Measurements from ENCODE around the gene CNOT10.
"Not testable (repeated sequence)": the region's sequence is repeated elsewhere in the genome, so short reads cannot be mapped to it uniquely, and the experiment has no call there.

The CNOT10 gene

DNA sequence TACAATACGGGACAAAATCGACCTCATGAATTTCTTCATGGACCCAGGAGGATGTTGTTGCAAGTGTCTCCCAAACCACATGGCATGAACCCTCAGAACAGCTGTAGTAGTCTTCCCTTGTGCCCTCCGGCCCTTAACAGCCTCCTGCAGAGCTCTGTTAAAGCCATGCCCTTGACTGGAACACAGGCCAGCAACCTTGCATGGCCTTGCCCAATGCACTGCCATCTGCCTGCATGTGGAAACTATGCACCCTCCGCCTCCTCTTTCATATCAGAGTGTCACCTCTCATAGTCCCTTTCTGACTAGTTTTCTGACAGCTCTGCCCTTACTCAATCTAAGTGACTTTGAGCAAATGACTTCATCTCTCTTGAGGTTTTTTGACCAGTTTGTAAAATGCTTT lies 93.4 kb downstream of the CNOT10 start:
- DNase-seq = no peak

DNA sequence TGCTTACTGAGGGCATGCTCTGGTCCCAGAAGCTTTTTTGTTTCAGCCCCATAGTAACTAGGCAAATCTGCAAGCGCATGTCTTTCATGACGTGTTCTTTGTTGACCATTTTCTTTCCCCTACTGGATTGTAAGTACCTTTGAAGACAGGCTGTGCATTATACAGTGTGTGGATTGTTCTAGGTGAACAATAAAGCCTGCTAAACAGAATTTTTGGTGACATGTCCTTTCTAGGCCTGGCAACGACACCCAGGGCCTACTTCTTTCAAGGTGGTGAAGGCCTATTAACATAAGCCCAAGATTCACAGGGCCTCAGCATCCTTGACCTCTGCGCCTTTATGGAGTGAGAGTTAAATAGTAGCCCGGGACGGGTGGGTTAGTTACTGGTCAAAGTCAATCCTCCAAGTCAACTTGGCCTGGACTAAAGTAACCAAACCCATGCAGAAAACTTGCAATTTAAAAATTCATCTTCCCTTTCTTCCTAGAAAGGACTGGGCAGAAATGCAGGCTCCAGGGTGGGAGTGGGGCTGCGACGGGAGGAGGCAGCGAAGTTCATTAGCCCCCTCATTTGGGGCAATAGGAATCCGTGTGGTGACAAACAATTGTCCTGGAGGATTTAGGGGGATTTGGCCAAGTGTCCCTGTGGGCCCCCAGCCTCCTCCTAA lies 95.2 kb downstream of the CNOT10 start:
- DNase-seq = no peak

DNA sequence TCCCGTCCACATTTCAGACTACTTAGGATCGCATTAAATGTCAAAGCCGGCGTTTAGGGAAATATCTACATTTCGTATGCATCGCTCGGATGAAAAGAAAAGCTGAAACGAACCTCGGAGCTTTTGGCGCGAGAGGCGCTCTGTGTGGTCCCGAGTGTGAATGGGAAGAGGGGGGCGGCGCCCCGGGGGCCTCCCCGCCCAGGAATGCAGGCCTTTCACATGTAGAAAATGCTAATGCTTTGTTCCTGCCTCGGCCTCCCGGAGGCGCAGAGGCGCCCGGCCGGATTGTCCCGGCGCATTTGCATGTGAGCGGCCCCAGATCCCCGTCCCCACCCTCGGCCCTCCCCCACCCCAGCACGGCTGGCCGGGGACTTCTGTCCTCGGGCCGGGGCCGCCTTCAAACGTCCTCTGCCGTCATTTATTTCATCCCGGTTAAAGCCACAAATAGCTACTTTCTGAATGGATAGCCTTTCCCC lies 95.8 kb downstream of the CNOT10 start:
- no peak for DNase-seq

DNA sequence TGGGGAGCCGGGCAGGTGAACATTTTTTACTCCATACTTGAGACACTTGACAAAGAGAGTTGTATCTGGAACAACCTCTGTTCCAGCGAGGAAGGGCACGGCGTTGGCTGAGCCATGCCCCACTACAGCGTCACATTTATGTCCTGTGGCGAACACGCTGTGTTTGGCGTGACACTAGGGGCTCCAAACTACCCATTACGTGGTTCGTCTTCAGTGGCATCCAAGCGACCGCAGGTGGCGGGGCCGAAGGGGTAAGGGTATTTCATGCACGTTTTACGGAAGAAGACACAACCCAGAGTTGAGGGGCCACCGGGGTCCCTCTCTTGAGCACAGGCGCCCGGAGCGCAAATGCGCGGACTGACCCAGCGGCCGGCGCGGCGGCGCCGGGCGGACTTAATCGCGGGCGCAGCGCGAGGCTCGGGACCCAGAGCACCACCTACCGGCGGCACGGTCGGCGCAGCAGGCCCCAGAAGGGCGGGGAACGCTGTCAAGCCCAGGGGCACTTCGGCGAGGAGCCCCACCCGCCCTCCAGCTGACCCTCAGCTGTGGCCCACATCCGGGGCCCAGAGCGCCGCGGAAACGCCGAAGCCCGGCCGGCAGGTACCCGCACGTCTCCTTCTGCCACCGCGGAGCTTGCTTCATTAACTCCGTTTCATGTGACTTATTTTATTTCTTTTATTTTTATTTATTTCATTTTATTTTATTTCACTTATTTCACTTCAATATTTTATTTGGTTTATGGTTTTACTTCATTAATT lies 96.4 kb downstream of the CNOT10 start:
- peak; percentile 13 for DNase-seq

DNA sequence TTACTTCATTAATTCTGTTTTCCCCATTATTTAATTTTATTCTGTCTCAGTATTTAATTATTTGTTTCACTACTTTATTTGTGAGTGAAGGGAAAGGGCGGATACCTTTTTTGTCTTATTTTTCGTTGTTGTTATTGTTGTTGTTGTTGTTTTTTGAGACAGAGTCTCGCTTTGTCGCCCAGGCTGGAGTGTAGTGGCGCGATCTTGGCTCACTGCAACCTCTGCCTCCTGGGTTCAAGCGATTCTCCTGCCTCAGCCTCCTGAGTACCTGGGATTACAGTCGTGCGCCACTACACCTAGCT lies 96.9 kb downstream of the CNOT10 start:
- not testable (repeated sequence) for DNase-seq

DNA sequence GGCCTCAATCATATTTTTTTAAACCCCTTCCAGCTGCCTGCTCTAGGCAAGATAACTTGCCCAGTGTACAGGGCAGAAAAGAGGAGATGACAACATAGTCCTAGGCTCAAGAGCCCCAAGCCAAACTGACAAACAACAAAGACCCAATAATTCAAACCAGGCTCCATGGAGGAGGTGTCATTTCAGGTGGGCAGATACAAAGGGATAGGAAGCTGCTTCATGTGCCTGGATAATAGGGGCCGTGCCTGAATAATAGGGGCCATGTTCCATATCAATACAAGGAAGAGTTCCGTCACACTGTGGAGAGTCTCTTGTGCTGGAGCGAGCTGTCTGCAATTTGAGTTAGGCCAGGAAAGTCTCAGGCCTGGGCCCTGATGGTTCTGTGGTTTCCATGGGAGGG lies 97.4 kb downstream of the CNOT10 start:
- no peak for DNase-seq

DNA sequence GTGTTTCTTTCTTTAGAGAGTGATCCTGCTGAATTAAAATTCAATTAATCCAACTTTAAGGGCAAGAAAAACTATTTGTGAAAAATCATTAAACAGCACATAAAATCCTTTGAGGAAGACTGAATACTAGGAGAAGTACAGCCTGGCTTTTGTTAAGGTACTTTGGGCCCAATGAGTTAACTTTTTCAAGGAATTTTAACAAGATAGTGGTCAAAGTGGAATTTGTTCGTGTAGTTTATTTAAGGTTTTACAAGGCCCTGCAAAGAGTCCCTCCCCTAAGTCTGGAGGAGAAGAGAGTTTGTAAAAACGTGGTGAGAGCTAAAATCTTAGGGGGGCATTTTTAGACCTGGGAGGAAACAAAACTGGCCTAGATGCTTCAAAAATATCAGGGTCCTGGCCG lies 106.8 kb downstream of the CNOT10 start:
- no peak for DNase-seq

DNA sequence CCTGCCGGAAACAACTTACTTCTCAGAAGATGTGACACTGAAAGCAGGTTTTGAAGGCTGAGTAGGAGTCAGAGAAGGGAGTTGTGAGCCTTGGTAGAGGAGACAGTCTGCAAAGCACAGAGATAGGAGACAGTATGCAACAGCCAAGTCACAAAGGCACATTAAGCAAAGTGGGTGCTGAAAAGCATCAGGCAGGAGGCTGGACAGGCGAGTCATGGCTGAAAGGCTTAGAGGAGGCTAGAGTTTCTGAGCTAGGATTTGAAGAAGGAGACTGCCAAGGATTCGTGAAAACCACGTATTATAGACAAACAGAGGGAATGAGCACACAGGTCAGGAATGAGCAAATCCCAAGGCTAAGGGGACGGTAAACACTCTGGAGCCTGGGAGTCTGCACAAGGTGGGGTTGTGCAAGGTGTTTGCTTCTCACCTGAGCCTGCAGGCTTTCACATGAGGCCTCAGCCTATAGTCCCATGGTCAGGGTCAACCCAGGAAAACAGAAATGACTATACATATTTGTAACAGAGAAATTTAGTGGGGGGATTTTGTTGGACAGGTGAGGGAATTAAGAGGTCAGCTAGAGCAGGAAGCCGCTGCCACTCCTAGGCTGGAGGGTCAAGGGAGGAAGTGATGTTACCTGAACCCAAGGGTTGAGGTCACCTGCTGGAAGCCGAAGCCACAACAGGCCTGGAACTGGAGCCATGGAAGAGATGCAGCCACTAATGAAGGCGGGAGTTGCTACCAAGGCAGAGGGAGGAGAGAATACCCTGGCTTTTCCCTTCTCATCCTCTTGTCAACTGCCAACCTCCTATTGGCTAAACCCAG lies 109.7 kb downstream of the CNOT10 start:
- DNase-seq = no peak

DNA sequence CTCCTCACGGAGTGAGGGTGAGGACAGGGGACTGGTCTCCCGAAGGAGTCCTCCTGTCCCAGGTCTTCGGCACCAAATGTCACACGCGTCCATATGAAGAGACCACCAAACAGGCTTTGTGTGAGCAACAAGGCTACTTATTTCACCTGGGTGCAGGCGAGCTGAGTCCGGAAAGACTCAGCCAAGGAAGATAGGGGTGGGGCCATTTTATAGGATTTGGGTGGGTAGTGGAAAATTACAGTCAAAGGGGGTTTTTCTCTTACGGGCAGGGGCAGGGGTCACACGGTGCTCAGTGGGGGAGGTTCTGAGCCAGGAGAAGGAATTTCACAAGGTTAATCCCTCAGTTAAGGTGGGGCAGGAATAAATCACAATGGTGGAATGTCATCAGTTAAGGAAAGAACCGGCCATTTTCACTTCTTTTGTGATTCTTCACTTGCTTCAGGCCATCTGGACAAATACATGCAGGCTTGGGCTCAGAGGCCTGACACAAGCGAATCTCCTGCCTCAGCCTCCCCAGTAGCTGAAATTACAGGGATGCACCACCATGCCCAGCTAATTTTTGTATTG lies 111.5 kb downstream of the CNOT10 start:
- not testable (repeated sequence) for DNase-seq

DNA sequence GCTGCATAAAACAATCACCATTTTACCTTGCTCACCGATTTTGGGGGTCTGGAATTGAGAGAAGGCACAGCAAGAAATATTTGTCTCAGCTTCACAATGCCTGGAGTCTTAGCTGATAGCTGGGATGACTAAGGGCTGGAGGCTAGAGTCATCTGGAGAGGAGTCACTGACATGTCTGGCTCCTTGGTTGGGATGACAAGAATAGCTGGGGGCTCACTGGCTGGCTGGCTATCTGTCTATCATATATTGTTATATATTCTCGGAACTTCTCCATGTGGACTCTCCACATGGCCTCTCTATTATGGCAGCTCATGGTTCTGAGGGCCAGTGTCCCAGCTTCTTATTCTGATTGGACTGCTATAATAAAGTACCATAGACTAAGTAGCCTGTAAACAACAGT lies 112.8 kb downstream of the CNOT10 start:
- no peak for DNase-seq

DNA sequence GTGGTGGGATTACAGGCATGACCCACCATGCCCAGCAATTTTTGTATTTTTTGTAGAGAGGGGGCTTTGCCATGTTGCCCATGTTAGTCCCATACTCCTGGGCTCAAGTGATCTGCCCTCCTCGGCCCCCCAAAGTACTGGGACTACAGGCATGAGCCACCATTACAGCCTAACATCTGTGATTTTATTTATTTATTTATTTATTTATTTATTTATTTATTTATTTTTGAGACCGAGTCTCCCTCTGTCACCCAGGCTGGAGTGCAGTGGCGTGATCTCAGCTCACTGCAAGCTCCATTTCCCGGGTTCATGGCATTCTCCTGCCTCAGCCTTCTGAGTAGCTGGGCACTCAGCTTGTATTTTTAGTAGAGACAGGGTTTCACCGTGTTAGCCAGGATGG lies 116.5 kb downstream of the CNOT10 start:
- not testable (repeated sequence) for DNase-seq

DNA sequence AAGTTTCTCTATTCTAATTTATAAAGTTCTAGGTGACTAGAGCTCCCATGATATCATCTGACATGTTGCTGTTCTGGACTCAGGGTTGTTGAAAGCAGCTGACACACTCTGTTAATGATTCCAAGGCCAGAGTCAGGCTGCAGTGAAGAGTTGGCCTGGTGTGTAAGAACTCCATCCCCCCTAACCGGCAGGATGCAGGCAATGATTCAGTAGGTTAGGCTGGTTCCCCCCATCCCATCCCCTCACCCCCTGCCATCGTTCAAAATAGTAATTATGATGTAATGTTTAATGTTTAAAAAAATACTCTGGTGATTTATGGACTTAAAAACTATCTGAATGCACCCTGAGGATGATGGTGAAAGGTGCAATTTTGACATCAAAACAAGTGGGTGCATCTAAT lies 128.2 kb downstream of the CNOT10 start:
- no peak for DNase-seq

DNA sequence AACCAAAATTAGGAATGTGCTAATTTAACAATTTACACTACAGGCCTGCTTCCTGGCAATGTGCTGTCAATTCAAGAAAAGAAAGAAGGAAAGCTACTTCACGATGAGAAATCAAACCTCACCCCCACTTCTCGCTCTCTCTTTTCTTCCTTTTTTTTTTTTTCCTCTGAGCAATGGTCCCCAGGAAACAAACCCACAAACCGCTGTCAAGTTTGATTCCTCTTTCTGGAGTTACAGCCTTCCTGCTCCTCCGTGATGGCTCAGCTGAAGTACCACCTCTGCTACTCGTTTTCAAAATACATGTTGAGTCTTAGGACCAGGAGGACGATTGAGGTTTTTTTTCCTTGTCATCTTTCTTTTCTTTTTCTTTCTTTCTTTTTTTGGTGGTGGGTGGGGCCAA lies 129.4 kb downstream of the CNOT10 start:
- DNase-seq = no peak

DNA sequence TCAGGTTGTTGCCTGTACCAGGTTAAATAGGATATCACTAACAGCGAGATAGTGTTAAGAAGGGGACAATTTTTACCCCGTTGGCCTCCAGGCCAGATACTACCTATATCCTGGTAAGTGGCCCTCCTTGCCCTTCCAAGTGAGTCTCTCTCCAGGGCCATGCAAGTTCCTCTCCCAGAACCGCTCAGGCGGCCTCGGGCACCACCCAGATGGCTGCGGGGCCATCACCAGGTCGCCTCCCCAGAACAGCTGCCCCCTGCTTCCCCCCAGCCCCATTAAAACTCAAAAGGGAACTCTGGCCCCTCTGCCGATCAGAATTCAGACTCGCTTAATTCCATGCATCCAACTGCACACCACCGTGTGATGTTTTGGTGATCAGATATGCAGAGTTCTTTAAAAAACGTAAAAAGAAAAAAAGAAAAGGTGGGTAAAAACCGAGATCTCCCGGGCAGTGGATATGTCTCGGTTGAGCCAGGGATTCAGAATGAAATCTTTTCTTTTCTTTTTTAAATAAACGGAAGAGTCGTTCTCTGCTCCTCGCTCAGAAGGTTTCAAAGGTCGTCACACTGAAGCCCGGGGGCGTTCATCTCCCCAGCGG lies 131.0 kb downstream of the CNOT10 start:
- DNase-seq = no peak

DNA sequence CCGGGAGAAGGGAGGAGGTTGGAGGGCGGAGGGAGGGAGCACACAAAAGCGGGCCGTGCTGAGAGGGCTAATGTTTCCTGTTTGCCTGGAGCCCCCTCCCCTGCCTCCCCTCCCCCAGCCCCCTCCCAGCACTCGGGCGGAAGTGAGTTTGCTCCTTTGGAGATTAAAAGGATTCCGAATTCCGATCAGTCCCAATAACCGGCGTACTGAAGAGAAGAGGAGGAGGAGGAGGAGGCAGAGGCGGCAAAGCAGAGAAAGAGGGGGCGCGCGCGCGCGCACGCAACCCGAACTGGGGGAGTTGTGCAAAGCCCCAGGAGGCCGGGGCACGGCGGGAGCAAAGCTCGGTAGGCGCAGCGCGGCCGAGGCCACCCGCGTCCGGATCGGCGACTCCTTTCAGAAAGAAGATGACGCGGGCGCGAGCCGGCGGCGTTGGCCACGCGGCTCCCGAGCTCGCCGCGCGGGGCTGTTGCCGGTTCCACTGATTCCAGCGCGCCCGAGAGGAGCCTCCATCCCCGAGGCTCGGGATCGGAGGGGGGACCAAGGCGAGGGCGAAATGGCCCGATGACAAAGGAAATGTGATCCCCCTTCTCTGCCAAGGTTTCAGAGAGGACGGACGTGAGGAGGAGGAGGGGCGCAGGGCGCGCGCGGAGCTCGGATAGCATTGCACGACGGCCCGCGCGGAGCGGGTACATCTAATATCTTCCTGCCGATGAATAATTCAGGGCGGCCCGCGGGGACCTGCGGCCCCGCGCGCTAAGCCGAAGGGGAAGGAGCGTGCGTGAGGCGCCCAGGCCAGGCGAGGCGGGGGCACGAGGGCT lies 131.7 kb downstream of the CNOT10 start:
- no peak for DNase-seq

DNA sequence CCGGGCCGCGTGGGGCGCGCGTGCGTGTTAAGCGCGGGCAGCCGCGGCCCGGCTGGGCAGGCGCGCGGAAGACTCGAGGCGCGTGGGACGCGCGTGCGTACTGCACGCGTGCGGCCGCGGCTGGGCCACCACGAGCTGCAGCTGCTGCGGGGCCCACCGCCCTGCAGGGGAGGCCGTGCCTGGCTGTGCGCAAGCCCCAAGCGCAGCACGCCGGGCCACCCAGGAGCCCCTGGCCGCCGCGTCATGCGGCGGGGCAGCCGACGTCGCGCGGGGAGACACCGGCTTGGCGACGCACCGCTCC lies 132.2 kb downstream of the CNOT10 start:
- no peak for DNase-seq

DNA sequence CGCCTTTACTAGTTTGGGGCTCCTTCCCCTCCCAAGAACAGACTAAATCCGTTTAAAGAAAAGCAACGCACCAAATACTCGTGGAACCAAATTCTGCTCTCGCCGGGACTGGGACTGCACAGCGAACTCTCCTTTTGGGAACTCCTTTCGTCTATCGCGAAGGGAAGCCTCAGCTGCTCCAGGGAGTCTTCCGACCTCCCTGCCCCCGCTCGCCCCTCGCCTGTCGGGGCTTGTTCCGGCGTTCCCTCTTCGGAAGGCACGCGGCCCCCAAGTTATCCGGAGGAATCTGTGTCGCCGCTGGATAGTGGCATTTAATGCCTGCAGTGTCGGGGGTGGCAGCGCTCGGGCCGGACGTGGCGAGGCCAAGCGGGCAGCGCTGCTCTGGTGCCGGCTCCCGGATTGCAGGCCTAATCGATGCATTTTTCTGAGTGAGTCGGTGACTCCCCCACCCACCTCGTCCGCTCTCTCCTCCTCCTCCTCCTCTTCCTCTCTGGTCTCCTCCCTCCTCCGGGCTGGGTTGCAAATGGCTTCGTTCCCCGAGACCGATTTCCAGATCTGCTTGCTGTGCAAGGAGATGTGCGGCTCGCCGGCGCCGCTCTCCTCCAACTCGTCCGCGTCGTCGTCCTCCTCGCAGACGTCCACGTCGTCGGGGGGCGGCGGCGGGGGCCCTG lies 132.7 kb downstream of the CNOT10 start, which contains the start of gene TRIM71:
Gene TRIM71, plus strand, starts transcription at position 440 of the 671 bp plus-strand sequence. Its CDS starts 84 bp downstream, at position 524.
- no peak for DNase-seq

DNA sequence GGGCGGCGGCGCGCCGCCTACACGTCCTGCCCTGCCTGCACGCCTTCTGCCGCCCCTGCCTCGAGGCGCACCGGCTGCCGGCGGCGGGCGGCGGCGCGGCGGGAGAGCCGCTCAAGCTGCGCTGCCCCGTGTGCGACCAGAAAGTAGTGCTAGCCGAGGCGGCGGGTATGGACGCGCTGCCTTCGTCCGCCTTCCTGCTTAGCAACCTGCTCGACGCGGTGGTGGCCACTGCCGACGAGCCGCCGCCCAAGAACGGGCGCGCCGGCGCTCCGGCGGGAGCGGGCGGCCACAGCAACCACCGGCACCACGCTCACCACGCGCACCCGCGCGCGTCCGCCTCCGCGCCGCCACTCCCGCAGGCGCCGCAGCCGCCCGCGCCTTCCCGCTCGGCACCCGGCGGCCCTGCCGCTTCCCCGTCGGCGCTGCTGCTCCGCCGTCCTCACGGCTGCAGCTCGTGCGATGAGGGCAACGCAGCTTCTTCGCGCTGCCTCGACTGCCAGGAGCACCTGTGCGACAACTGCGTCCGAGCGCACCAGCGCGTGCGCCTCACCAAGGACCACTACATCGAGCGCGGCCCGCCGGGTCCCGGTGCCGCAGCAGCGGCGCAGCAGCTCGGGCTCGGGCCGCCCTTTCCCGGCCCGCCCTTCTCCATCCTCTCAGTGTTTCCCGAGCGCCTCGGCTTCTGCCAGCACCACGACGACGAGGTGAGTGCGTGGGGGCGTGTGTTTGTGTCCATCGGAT lies 133.4 kb downstream of the CNOT10 start:
- no peak for DNase-seq

DNA sequence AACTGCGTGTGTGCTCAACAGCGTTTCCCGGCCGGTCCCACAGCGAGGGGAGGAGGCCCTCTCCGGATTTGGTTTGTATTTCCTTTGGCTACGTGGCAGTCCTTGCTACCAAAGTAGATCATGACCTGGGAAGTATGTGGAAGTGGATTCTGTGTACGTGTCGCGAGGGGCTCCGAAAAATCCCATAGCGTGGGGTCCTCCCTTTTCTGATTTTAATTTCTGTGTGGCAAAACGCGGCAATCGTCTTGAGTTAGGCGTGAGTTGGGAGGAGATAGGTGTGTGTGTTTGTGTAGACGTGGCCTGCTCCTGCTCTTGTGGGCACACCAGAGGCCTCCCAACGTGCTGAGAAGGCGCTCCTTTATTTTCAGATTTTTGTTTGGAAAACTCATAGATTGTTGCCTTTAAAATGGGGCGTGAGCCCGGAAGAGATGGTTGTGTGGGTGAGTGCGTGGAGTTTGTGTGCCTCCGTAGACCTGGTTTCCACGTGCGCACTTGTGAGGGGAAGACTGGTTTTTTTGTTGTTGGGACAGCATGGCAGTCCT lies 134.1 kb downstream of the CNOT10 start:
- DNase-seq = no peak

DNA sequence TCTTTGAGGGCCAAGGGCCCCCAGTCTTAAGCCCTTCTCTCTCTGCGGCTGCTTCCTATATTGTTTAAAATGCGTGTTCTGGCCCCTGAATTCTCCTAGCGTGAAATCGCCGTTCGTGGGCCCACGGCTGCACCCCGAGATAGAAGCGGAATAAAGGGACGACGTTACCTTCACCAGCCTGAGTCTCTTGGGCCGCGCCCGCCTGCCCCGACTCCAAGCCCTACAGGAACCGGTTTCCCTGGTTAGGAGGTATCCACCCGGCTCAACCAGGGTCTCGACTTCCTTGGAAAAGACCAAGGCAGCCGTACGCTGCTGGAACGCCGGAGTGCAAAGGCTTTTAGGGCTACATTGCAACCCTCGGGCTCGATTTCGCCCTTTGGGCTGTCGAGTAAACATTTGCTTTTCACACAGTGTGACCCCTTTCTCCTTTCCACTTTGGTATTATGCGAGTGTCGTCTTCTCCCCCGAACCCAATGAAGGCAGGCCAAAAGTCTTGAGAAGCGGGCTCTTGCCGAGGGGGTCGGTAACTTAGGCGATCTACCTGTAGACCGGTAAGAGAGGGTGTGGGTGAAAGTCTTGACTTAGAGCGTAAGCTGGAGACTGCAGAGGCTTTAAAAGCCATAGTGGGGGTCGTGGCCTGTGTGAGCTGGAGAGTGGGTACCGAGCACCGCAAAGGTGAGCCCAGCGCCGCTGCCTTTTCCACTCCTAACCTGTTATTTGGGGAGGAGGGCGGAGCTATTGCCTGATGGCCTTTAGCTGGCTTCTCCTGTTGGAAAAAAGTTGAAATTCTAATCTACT lies 134.8 kb downstream of the CNOT10 start:
- no peak for DNase-seq
